HCT116 (cell line): ENCODE measurements around the gene CD200R1L.

Experiments used
- CBX3 ChIP-seq: IDR thresholded peaks from 2 replicates; pipeline ENCODE4 v1.6.1; 2012; ENCODE audit warnings: low read depth
- CTCF ChIP-seq, 3 experiments: fragments of 200-600 bp in 1 of 3; sonication (generic) in 1 of 3; IDR thresholded peaks in 2 of 3; conservative IDR thresholded peaks in 1 of 3; 2 replicates each; pipeline ENCODE4 v1.5.1; 2012 to 2017; ENCODE audit warnings: low read depth in 2 of 3, low read length in 2 of 3, antibody characterized with exemption in 1 of 3, borderline replicate concordance in 1 of 3, control low read depth in 1 of 3, mild to moderate bottlenecking in 1 of 3, mixed read lengths in 1 of 3, mixed run types in 1 of 3, moderate library complexity in 1 of 3; ENCODE audit not compliant: insufficient read depth in 1 of 3
- EZH2 ChIP-seq: fragments of 200-600 bp; sonication (generic); IDR thresholded peaks from 2 replicates; pipeline ENCODE4 v1.6.1; 2017; ENCODE audit warnings: antibody characterized with exemption, mixed run types
- EZH2phosphoT487 ChIP-seq: fragments of 200-600 bp; IDR thresholded peaks from 2 replicates; pipeline ENCODE4 v1.6.1; 2018; ENCODE audit warnings: antibody characterized with exemption, borderline replicate concordance
- JUND ChIP-seq: IDR thresholded peaks from 2 replicates; pipeline ENCODE4 v1.6.1; 2012
- MAX ChIP-seq: IDR thresholded peaks from 2 replicates; pipeline ENCODE4 v1.6.1; 2012
- POLR2A ChIP-seq: IDR thresholded peaks from 2 replicates; pipeline ENCODE4 v1.7.0; 2011; ENCODE audit warnings: borderline replicate concordance; ENCODE audit not compliant: insufficient read depth, insufficient read length; ENCODE audit errors: extremely low read depth
- RAD21 ChIP-seq: IDR thresholded peaks from 2 replicates; pipeline ENCODE4 v1.6.1; 2012; ENCODE audit warnings: low read depth, mild to moderate bottlenecking
- REST ChIP-seq: IDR thresholded peaks from 2 replicates; pipeline ENCODE4 v1.6.1; 2012; ENCODE audit warnings: low read depth

- TF ChIP-seq CTCF (IDR thresholded peaks at IDR 0.05 in 2 of 3, conservative IDR thresholded peaks at IDR 0.05 in 1 of 3; ENCODE audit: borderline replicate concordance in 1 of 3, insufficient read depth in 1 of 3, low read depth in 2 of 3, low read length in 2 of 3), result no peak
- TF ChIP-seq EZH2, result no peak
- no peak for TF ChIP-seq POLR2A
- TF ChIP-seq MAX, result no peak
- no peak for TF ChIP-seq REST
- no peak for TF ChIP-seq CBX3
- TF ChIP-seq JUND, result no peak
- no peak for TF ChIP-seq EZH2phosphoT487
- TF ChIP-seq RAD21, result no peak
Observed at GRCh38 chr3:112794622-112795172, 52.0 kb downstream of the CD200R1L start.
